Naive B cell (primary cell): Measurements from ENCODE around the gene KEL. TPM values are rescaled to one million over a fixed set of nuclear protein-coding genes. Genes with fewer than 3 reads are reported as not detected.

ENCODE experiments used
- ATAC-seq, 2 donors: fragments of 150-1000 bp; cut with Tn5 transposase; 2 replicates each; pipeline ENCODE4 v1.10.0; 2021; ENCODE audit warnings: low read depth in 2 of 2, mild to moderate bottlenecking in 2 of 2, moderate library complexity in 2 of 2
- DNase-seq: peaks from one replicate; pipeline ENCODE4 v3.0.0; 2022
- H3K27ac Mint-ChIP-seq, 6 donors: one replicate each; pipeline ENCODE4 v1.8.0; 2020 to 2022; ENCODE audit warnings: mild to moderate bottlenecking in 6 of 6, mixed read lengths in 6 of 6, moderate library complexity in 5 of 6, inconsistent platforms in 2 of 6
- H3K27me3 Mint-ChIP-seq, 3 donors: one replicate each; pipeline ENCODE4 v1.8.0; 2021 to 2022; ENCODE audit warnings: mixed read lengths in 3 of 3, mild to moderate bottlenecking in 1 of 3
- H3K36me3 Mint-ChIP-seq, 2 donors: one replicate each; pipeline ENCODE4 v1.8.0; 2020 to 2022; ENCODE audit warnings: mixed read lengths in 2 of 2, inconsistent platforms in 1 of 2, mild to moderate bottlenecking in 1 of 2
- H3K4me1 Mint-ChIP-seq, 3 donors: one replicate each; pipeline ENCODE4 v1.8.0; 2020 to 2022; ENCODE audit warnings: mixed read lengths in 3 of 3, inconsistent platforms in 1 of 3, mild to moderate bottlenecking in 1 of 3, moderate library complexity in 1 of 3
- H3K4me3 Mint-ChIP-seq, 8 donors: one replicate each; pipeline ENCODE4 v1.8.0; 2020 to 2022; ENCODE audit warnings: mild to moderate bottlenecking in 8 of 8, mixed read lengths in 8 of 8, moderate library complexity in 8 of 8, inconsistent platforms in 2 of 8
- H3K9me3 Mint-ChIP-seq, 7 donors: one replicate each; pipeline ENCODE4 v1.8.0; 2020 to 2022; ENCODE audit warnings: mixed read lengths in 7 of 7, mild to moderate bottlenecking in 5 of 7, inconsistent platforms in 2 of 7, moderate library complexity in 1 of 7
- polyA plus RNA-seq, 6 donors: library from polyadenylated mRNA; unstranded; fragments of 300-500 nt; fragmentation: Illumina TruSeq; gene quantifications; one replicate each; pipeline ENCODE4 v1.2.3, GENCODE V29; 2021; ENCODE audit warnings: low read depth in 6 of 6

KEL gene
- polyA plus RNA-seq, 6 donors from 2014 or later = 0.44 TPM; not detected in 5

GRCh38 chr7:142914121-142914520 is 48.0 kb downstream of the KEL start:
- Mint-ChIP-seq H3K4me3 (no peak overlapping the region), H3K4me1 (no peaks in the 10 kb centered on the region), H3K36me3 (no peaks in the 10 kb centered on the region), H3K27me3 (peaks cover 18 to 56% (median 45%) of the 10 kb centered on the region in 3 donors), H3K9me3 (no peaks in the 10 kb centered on the region), H3K27ac (peak overlapping the region in 3 of 6 donors; percentile 28 to 49 (median 37))
- DNase-seq = no peak
- no peak for ATAC-seq

GRCh38 chr7:142913566-142913965 is 48.6 kb downstream of the KEL start:
- no peak for DNase-seq
- Mint-ChIP-seq H3K4me3 (no peak overlapping the region), H3K9me3 (no peaks in the 10 kb centered on the region), H3K36me3 (no peaks in the 10 kb centered on the region), H3K27ac (peak overlapping the region in 2 of 6 donors; percentile 37 to 49), H3K27me3 (peaks cover 18 to 57% (median 51%) of the 10 kb centered on the region in 3 donors), H3K4me1 (no peaks in the 10 kb centered on the region)
- ATAC-seq = no peak

GRCh38 chr7:142913051-142913450 is 49.1 kb downstream of the KEL start:
- DNase-seq (no peak), ATAC-seq (no peak)
- no peaks in the 10 kb centered on the region for H3K36me3 Mint-ChIP-seq
- H3K27ac Mint-ChIP-seq = no peak overlapping the region
- peaks cover 18 to 55% (median 48%) of the 10 kb centered on the region in 3 donors for H3K27me3 Mint-ChIP-seq
- no peaks in the 10 kb centered on the region for H3K4me1 Mint-ChIP-seq
- H3K9me3 Mint-ChIP-seq = no peaks in the 10 kb centered on the region
- H3K4me3 Mint-ChIP-seq = no peak overlapping the region

GRCh38 chr7:142910481-142910880 is 51.7 kb downstream of the KEL start:
- Mint-ChIP-seq H3K9me3 (peaks cover 0 to 6% (median 3%) of the 10 kb centered on the region in 7 donors), H3K27ac (peak overlapping the region in 1 of 6 donors; percentile 30), H3K36me3 (no peaks in the 10 kb centered on the region), H3K4me3 (no peak overlapping the region), H3K4me1 (no peaks in the 10 kb centered on the region), H3K27me3 (peaks cover 24 to 61% (median 58%) of the 10 kb centered on the region in 3 donors)
- ATAC-seq = no peak
- DNase-seq = no peak

- ATAC-seq (no peak), DNase-seq (no peak)
- H3K27ac Mint-ChIP-seq = no peak overlapping the region
- no peaks in the 10 kb centered on the region for H3K36me3 Mint-ChIP-seq
- no peak overlapping the region for H3K4me3 Mint-ChIP-seq
- peaks cover 0 to 6% (median 3%) of the 10 kb centered on the region in 7 donors for H3K9me3 Mint-ChIP-seq
- H3K4me1 Mint-ChIP-seq = no peaks in the 10 kb centered on the region
- H3K27me3 Mint-ChIP-seq = peaks cover 24 to 61% (median 58%) of the 10 kb centered on the region in 3 donors
Observed at GRCh38 chr7:142910031-142910433, 52.1 kb downstream of the KEL start.

- peak; percentile 53 to 79 for ATAC-seq
- DNase-seq = no peak
- peaks cover 23 to 56% (median 51%) of the 10 kb centered on the region in 3 donors for H3K27me3 Mint-ChIP-seq
- no peaks in the 10 kb centered on the region for H3K4me1 Mint-ChIP-seq
- no peak overlapping the region for H3K27ac Mint-ChIP-seq
- no peak overlapping the region for H3K4me3 Mint-ChIP-seq
- H3K36me3 Mint-ChIP-seq = no peaks in the 10 kb centered on the region
- H3K9me3 Mint-ChIP-seq = peaks cover 0 to 13% (median 3%) of the 10 kb centered on the region in 7 donors
Observed at GRCh38 chr7:142908921-142909890, 53.0 kb downstream of the KEL start.

GRCh38 chr7:142908290-142908689 is 53.9 kb downstream of the KEL start:
- Mint-ChIP-seq H3K4me3 (no peak overlapping the region), H3K4me1 (no peaks in the 10 kb centered on the region), H3K36me3 (no peaks in the 10 kb centered on the region), H3K27me3 (peaks cover 18 to 47% (median 43%) of the 10 kb centered on the region in 3 donors), H3K27ac (no peak overlapping the region), H3K9me3 (peaks cover 0 to 18% (median 3%) of the 10 kb centered on the region in 7 donors)
- no peak for ATAC-seq
- DNase-seq = no peak

GRCh38 chr7:142906643-142907042 is 55.5 kb downstream of the KEL start:
- Mint-ChIP-seq H3K36me3 (peaks cover 0 to 3% of the 10 kb centered on the region in 2 donors), H3K9me3 (peaks cover 0 to 24% (median 5%) of the 10 kb centered on the region in 7 donors), H3K4me1 (no peaks in the 10 kb centered on the region), H3K27ac (no peak overlapping the region), H3K27me3 (peaks cover 12 to 38% (median 33%) of the 10 kb centered on the region in 3 donors), H3K4me3 (no peak overlapping the region)
- no peak for DNase-seq
- ATAC-seq = no peak

- Mint-ChIP-seq H3K27ac (peak overlapping the region in 1 of 6 donors; percentile 58), H3K36me3 (peaks cover 0 to 3% of the 10 kb centered on the region in 2 donors), H3K4me3 (no peak overlapping the region), H3K4me1 (no peaks in the 10 kb centered on the region), H3K9me3 (peaks cover 0 to 24% (median 5%) of the 10 kb centered on the region in 7 donors), H3K27me3 (peaks cover 6 to 31% (median 26%) of the 10 kb centered on the region in 3 donors)
- ATAC-seq (no peak), DNase-seq (no peak)
Observed at GRCh38 chr7:142905759-142906158, 56.4 kb downstream of the KEL start.

GRCh38 chr7:142904128-142904527 is 58.0 kb downstream of the KEL start:
- Mint-ChIP-seq H3K4me1 (no peaks in the 10 kb centered on the region), H3K27ac (no peak overlapping the region), H3K27me3 (peaks cover 11 to 32% (median 29%) of the 10 kb centered on the region in 3 donors), H3K4me3 (no peak overlapping the region), H3K9me3 (peaks cover 0 to 24% (median 5%) of the 10 kb centered on the region in 7 donors), H3K36me3 (peaks cover 0 to 3% of the 10 kb centered on the region in 2 donors)
- DNase-seq (no peak), ATAC-seq (no peak)

GRCh38 chr7:142901426-142902259 is 60.5 kb downstream of the KEL start:
- H3K27ac Mint-ChIP-seq = no peak overlapping the region
- H3K27me3 Mint-ChIP-seq = peaks cover 22 to 35% (median 35%) of the 10 kb centered on the region in 3 donors
- DNase-seq (no peak), ATAC-seq (no peak)
- H3K36me3 Mint-ChIP-seq = peaks cover 0 to 3% of the 10 kb centered on the region in 2 donors
- H3K9me3 Mint-ChIP-seq = peaks cover 0 to 24% (median 5%) of the 10 kb centered on the region in 7 donors
- H3K4me1 Mint-ChIP-seq = no peaks in the 10 kb centered on the region
- no peak overlapping the region for H3K4me3 Mint-ChIP-seq

GRCh38 chr7:142899661-142900060 is 62.5 kb downstream of the KEL start:
- H3K4me3 Mint-ChIP-seq = no peak overlapping the region
- H3K27me3 Mint-ChIP-seq = peaks cover 30 to 37% (median 35%) of the 10 kb centered on the region in 3 donors
- H3K36me3 Mint-ChIP-seq = peaks cover 0 to 3% of the 10 kb centered on the region in 2 donors

More at GRCh38 chr7:142899661-142900060, 62.5 kb downstream of the KEL start:
- Mint-ChIP-seq H3K4me1 (no peaks in the 10 kb centered on the region), H3K9me3 (peaks cover 0 to 16% (median 4%) of the 10 kb centered on the region in 7 donors), H3K27ac (peak overlapping the region in 1 of 6 donors; percentile 59)
- DNase-seq (no peak), ATAC-seq (no peak)
